Vagina (tissue), 2 donors: ENCODE measurements around the gene GALNT2. TPM values are rescaled to one million over a fixed set of nuclear protein-coding genes. Genes with fewer than 3 reads are reported as not detected.

Experiments
- DNase-seq, 2 donors: peaks; one replicate each; pipeline ENCODE4 v3.0.0-alpha.2; 2017; ENCODE audit errors: extremely low spot score in 2 of 2
- H3K27ac ChIP-seq: fragments of 200-600 bp; sonication (generic); one replicate; pipeline ENCODE4 v1.5.1; 2019
- H3K27me3 ChIP-seq: fragments of 200-600 bp; sonication (generic); one replicate; pipeline ENCODE4 v1.5.1; 2019
- H3K36me3 ChIP-seq, 2 donors: fragments of 200-600 bp; sonication (generic); one replicate each; pipeline ENCODE4 v1.5.1; 2017 to 2019
- H3K4me1 ChIP-seq: fragments of 200-600 bp; sonication (generic); one replicate; pipeline ENCODE4 v1.5.1; 2019
- H3K4me3 ChIP-seq, 2 donors: fragments of 200-600 bp; sonication (generic); 1 replicate in 1 of 2; 2 replicates in 1 of 2; pipeline ENCODE4 v1.5.1; 2016 to 2019
- H3K9me3 ChIP-seq: fragments of 200-600 bp; sonication (generic); one replicate; pipeline ENCODE4 v1.5.1; 2019
- CTCF ChIP-seq, 3 experiments: fragments of 450-650 bp in 2 of 3; fragments of 200-600 bp in 1 of 3; sonication (generic) in 1 of 3; IDR thresholded peaks; one replicate each; pipeline ENCODE4 v1.5.1; 2017 to 2019; ENCODE audit warnings: antibody characterized with exemption in 3 of 3, mild to moderate bottlenecking in 2 of 3, moderate library complexity in 2 of 3
- POLR2A ChIP-seq, 2 donors: fragments of 450-650 bp; IDR thresholded peaks; one replicate each; pipeline ENCODE4 v1.6.1; 2017; ENCODE audit warnings: antibody characterized with exemption in 2 of 2, mild to moderate bottlenecking in 2 of 2, moderate library complexity in 2 of 2
- POLR2AphosphoS5 ChIP-seq, 2 donors: sonication (generic); formaldehyde crosslinking; IDR thresholded peaks; one replicate each; pipeline ENCODE4 v1.9.0; 2017; ENCODE audit warnings: antibody characterized with exemption in 2 of 2, mild to moderate bottlenecking in 2 of 2, low read depth in 1 of 2; ENCODE audit not compliant: insufficient read depth in 1 of 2
- intact Hi-C: fragments of 100-400 bp; cut with DNase I; formaldehyde crosslinking; loops from one replicate; pipeline ENCODE4 v1.15.1; 2023
- total RNA-seq: library from RNA; depleted of rRNA; stranded (reverse); fragments of >200 nt; gene quantifications from one replicate; pipeline ENCODE4 v1.2.3, GENCODE V29; 2016

GALNT2 gene
- total RNA-seq, 1 donor from 2014 or later: 51.6 TPM

DNA sequence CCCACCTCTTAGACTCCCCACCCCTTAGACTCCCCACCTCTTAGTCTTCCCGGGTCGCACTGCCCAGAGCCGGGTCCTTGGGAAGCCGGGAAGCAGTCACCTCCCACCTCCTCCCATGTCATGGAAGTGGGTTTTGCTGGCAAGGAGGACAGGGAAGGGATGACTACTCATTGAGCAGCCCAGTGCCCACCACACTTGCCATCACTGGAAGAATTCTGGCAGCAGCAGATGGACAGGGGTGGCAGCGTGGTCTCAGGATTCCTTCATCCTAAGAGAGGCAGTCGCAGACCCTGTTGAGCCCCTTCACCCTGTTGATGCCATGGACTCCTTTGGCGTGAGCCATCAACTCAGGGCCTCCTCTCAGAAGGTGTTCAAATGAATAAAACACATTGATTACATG, 218.3 kb downstream of the GALNT2 start:
- H3K9me3 ChIP-seq: no peaks in the 10 kb centered on the region
- no peak for DNase-seq
- H3K27ac ChIP-seq: no peak overlapping the region
- peaks cover 17% of the 10 kb centered on the region for H3K4me1 ChIP-seq
- TF ChIP-seq POLR2AphosphoS5 (IDR thresholded peaks at IDR 0.05; ENCODE audit: insufficient read depth in 1 of 2, low read depth in 1 of 2) (no peak), POLR2A (IDR thresholded peaks at IDR 0.05) (no peak), CTCF (IDR thresholded peaks at IDR 0.05) (no peak)
- intact Hi-C loops: no loop called here
- no peak overlapping the region for H3K4me3 ChIP-seq
- H3K27me3 ChIP-seq: no peaks in the 10 kb centered on the region
- peaks cover 0 to 1% of the 10 kb centered on the region in 2 donors for H3K36me3 ChIP-seq

DNA sequence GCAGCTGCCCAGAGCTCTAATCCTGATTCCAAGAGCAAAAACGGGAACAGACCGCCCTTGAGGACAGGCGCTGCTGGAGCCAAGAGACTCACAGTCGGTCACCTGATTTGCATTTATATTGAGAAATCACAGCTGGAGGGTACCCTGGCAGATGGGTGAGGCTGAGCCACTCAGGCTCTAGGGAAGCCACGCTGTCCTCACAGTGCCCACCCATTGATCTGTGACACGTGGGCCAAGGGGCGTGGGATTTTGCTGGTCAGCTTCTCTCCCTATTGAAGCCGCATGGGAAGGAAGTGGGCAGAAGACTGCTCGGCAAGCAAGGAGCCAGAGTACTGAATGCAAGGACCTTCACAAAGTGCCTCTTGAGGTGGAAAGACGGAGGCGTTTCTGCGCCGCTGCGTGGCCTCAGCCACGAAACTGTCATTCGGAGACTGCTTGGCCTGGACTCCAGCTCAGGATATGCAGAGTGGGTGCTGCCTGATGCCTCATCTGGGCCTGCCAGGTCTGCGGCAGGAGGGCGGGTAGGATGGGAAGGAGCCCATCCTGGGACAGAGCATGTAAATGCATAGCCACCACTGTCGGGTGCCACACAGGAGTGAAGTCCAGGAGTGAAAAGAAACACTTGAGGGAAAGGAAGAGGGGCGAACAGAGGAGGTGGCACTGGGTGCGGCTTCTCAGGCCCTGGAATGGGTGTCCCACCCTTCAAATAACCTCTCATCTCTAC, 219.3 kb downstream of the GALNT2 start:
- Histone ChIP-seq H3K27ac (no peak overlapping the region), H3K4me3 (no peak overlapping the region), H3K36me3 (no peaks in the 10 kb centered on the region), H3K27me3 (no peaks in the 10 kb centered on the region), H3K4me1 (peaks cover 11% of the 10 kb centered on the region), H3K9me3 (no peaks in the 10 kb centered on the region)
- TF ChIP-seq POLR2AphosphoS5 (IDR thresholded peaks at IDR 0.05; ENCODE audit: insufficient read depth in 1 of 2, low read depth in 1 of 2) (no peak), CTCF (IDR thresholded peaks at IDR 0.05) (no peak)
- intact Hi-C loops: no loop called here
- DNase-seq: no peak

DNA sequence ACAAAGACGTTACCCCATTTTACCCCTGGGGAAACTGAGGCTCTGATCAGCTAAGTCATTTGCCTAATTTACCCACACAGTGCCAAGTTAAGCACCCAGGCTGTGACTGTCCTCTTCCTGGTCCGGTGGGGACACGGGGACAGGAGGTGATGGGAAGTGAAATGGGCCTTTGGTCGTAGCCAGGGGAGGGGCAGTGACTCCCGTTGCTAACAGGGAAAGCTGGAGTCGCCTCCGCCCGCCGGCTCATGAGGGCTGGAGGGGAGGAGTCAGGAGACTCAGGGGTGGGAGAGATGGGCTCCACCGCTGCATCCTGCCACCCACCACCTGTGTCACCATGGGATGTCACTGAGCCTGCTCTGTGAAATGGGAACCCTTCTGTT, 219.8 kb downstream of the GALNT2 start:
- intact Hi-C loops: no loop called here
- no peak for DNase-seq
- TF ChIP-seq POLR2AphosphoS5 (IDR thresholded peaks at IDR 0.05; ENCODE audit: insufficient read depth in 1 of 2, low read depth in 1 of 2) (no peak), POLR2A (IDR thresholded peaks at IDR 0.05) (no peak), CTCF (IDR thresholded peaks at IDR 0.05) (no peak)
- Histone ChIP-seq H3K27me3 (no peaks in the 10 kb centered on the region), H3K27ac (no peak overlapping the region), H3K4me3 (no peak overlapping the region), H3K36me3 (no peaks in the 10 kb centered on the region), H3K4me1 (peaks cover 5% of the 10 kb centered on the region), H3K9me3 (no peaks in the 10 kb centered on the region)

- intact Hi-C loops: no loop called here
- Histone ChIP-seq H3K36me3 (no peaks in the 10 kb centered on the region), H3K27me3 (no peaks in the 10 kb centered on the region), H3K4me3 (no peak overlapping the region), H3K9me3 (no peaks in the 10 kb centered on the region), H3K4me1 (peaks cover 6% of the 10 kb centered on the region), H3K27ac (no peak overlapping the region)
- TF ChIP-seq CTCF (IDR thresholded peaks at IDR 0.05) (no peak), POLR2A (IDR thresholded peaks at IDR 0.05) (no peak), POLR2AphosphoS5 (IDR thresholded peaks at IDR 0.05; ENCODE audit: insufficient read depth in 1 of 2, low read depth in 1 of 2) (no peak)
- no peak for DNase-seq
Measured at GRCh38 chr1:230287674-230288315, 220.8 kb downstream of the GALNT2 start.
